Measurements from ENCODE around the gene KIAA1328.

GRCh38 chr18:37219257-37219656 is 390.3 kb downstream of the KIAA1328 start:
- TF ChIP-seq POLR2A (IDR thresholded peaks at IDR 0.05) (no peak), CTCF (IDR thresholded peaks at IDR 0.05) (no peak), EP300 (IDR thresholded peaks at IDR 0.05) (no peak)

Measured in tibial nerve (tissue), 4 donors.